Keratinocyte (primary cell): ENCODE data around the gene GRIN2C. TPM values are rescaled to one million over a fixed set of nuclear protein-coding genes. Genes with fewer than 3 reads are reported as not detected.

ENCODE experiments used
- DNase-seq: peaks from one replicate; pipeline ENCODE4 v3.0.0-alpha.2; 2011; ENCODE audit warnings: low read depth, missing footprints, low spot score
- FAIRE-seq: peaks from 2 replicates; lab custom pipeline; 2011; peaks lifted over from hg19 to GRCh38; lab: Jason Lieb, UNC
- H2AFZ ChIP-seq: 2 replicates; pipeline ENCODE4 v1.6.0; 2012; ENCODE audit warnings: low read length, control low read depth, inconsistent platforms; ENCODE audit not compliant: control insufficient read depth
- H3K27ac ChIP-seq: 2 replicates; pipeline ENCODE4 v1.5.1; 2011; ENCODE audit warnings: low read length; ENCODE audit not compliant: control insufficient read depth, insufficient read depth
- H3K27me3 ChIP-seq: 3 replicates; pipeline ENCODE4 v1.6.0; 2011; ENCODE audit warnings: low read length; ENCODE audit not compliant: control insufficient read depth, insufficient read depth; ENCODE audit errors: extremely low read depth
- H3K36me3 ChIP-seq, 2 experiments: 2 replicates in 1 of 2; 3 replicates in 1 of 2; pipeline ENCODE4 v1.5.1; 2011; ENCODE audit warnings: low read length in 2 of 2, mild to moderate bottlenecking in 1 of 2; ENCODE audit not compliant: control insufficient read depth in 2 of 2, insufficient read depth in 2 of 2; ENCODE audit errors: extremely low read depth in 1 of 2
- H3K4me1 ChIP-seq: 3 replicates; pipeline ENCODE4 v1.5.1; 2011; ENCODE audit warnings: low read length; ENCODE audit not compliant: control insufficient read depth, insufficient read depth; ENCODE audit errors: extremely low read depth
- H3K4me2 ChIP-seq: 3 replicates; pipeline ENCODE4 v1.6.0; 2011; ENCODE audit warnings: low read depth, low read length; ENCODE audit not compliant: control insufficient read depth, insufficient read depth; ENCODE audit errors: extremely low read depth
- H3K4me3 ChIP-seq, 3 experiments: fragments of 200-600 bp in 1 of 3; sonication (generic) in 1 of 3; 2 replicates in 2 of 3; 3 replicates in 1 of 3; pipeline ENCODE4 v1.5.1; 2011 to 2016; ENCODE audit warnings: low read length in 3 of 3, mild to moderate bottlenecking in 3 of 3, control low read depth in 2 of 3, inconsistent platforms in 1 of 3, low read depth in 1 of 3, mixed read lengths in 1 of 3, mixed run types in 1 of 3, moderate library complexity in 1 of 3; ENCODE audit not compliant: control insufficient read depth in 2 of 3, insufficient read depth in 2 of 3; ENCODE audit errors: extremely low read depth in 1 of 3
- H3K79me2 ChIP-seq: 2 replicates; pipeline ENCODE4 v1.6.0; 2012; ENCODE audit warnings: low read length; ENCODE audit not compliant: control insufficient read depth, insufficient read depth
- H3K9ac ChIP-seq: 3 replicates; pipeline ENCODE4 v1.6.0; 2011; ENCODE audit warnings: low read length; ENCODE audit not compliant: control insufficient read depth, insufficient read depth; ENCODE audit errors: extremely low read depth
- H3K9me1 ChIP-seq: 3 replicates; pipeline ENCODE4 v1.6.0; 2011; ENCODE audit warnings: low read length; ENCODE audit not compliant: control insufficient read depth, insufficient read depth; ENCODE audit errors: extremely low read depth
- H3K9me3 ChIP-seq: 2 replicates; pipeline ENCODE4 v1.5.1; 2012; ENCODE audit warnings: low read depth, low read length; ENCODE audit not compliant: control insufficient read depth
- H4K20me1 ChIP-seq: 3 replicates; pipeline ENCODE4 v1.6.0; 2011; ENCODE audit warnings: low read length; ENCODE audit not compliant: control insufficient read depth, insufficient read depth; ENCODE audit errors: extremely low read depth
- CTCF ChIP-seq, 3 experiments: IDR thresholded peaks in 1 of 3; conservative IDR thresholded peaks in 1 of 3; optimal IDR thresholded peaks in 1 of 3; 2 replicates in 2 of 3; 3 replicates in 1 of 3; pipeline versions ENCODE3 to v1.5.1; 2011; ENCODE audit warnings: low read length in 3 of 3, mild to moderate bottlenecking in 3 of 3, moderate library complexity in 2 of 3, control low read depth in 1 of 3, inconsistent platforms in 1 of 3; ENCODE audit not compliant: insufficient read depth in 2 of 3; ENCODE audit errors: extremely low read depth in 1 of 3
- EZH2 ChIP-seq: IDR thresholded peaks from one replicate; pipeline ENCODE4 v1.6.1; 2012; ENCODE audit warnings: inconsistent platforms, mild to moderate bottlenecking, low read length, moderate library complexity
- dilution Hi-C: fragments of 300-500 bp; cut with MboI; formaldehyde crosslinking; loops from one replicate; pipeline ENCODE4 v1.7.0; 2020; ENCODE audit warnings: low sequenced_read_pairs; ENCODE audit not compliant: extremely low pct_ligation_motif_present
- polyA plus RNA-seq, 5 experiments: library from polyadenylated mRNA; depleted of rRNA in 3 of 5; stranded (reverse) in 3 of 5; stranded (forward) in 1 of 5; unstranded in 1 of 5; fragments of >200 nt; gene quantifications; 1 replicate in 1 of 5; 2 replicates in 3 of 5; 3 replicates in 1 of 5; pipeline versions ENCODE4 v1.2.1 to v1.2.3, GENCODE V29; 2011 to 2012; ENCODE audit warnings: missing spikeins in 2 of 5, low read depth in 1 of 5, low replicate concordance in 1 of 5

GRIN2C gene
- polyA plus RNA-seq, 1 donor (not counting 4 experiments of a cell fraction or from before 2014, with no cell fraction given): not detected

- TF ChIP-seq CTCF (optimal IDR thresholded peaks at IDR 0.05 in 1 of 3, IDR thresholded peaks at IDR 0.05 in 1 of 3, conservative IDR thresholded peaks at IDR 0.05 in 1 of 3; ENCODE audit: extremely low read depth in 1 of 3, insufficient read depth in 2 of 3, low read length in 3 of 3): no peak
- TF ChIP-seq EZH2: peak; percentile 27
- FAIRE-seq: no peak
- H3K4me2 ChIP-seq: peak overlapping the region; percentile 27
- peak; percentile 17 for DNase-seq
- H4K20me1 ChIP-seq: no peaks in the 10 kb centered on the region
- dilution Hi-C loops: no loop called here
- no peaks in the 10 kb centered on the region for H3K36me3 ChIP-seq
- no peaks in the 10 kb centered on the region for H3K9me1 ChIP-seq
- peaks cover 63% of the 10 kb centered on the region for H3K27me3 ChIP-seq
- H3K9me3 ChIP-seq: no peaks in the 10 kb centered on the region
- H3K79me2 ChIP-seq: no peaks in the 10 kb centered on the region
- no peak overlapping the region for H3K27ac ChIP-seq
- no peak overlapping the region for H3K4me3 ChIP-seq
- no peaks in the 10 kb centered on the region for H3K4me1 ChIP-seq
- H2AFZ ChIP-seq: no peak overlapping the region
- H3K9ac ChIP-seq: no peak overlapping the region
Observed at GRCh38 chr17:74852237-74853047, 7.2 kb downstream of the GRIN2C start.

- H3K9me3 ChIP-seq: no peaks in the 10 kb centered on the region
- no peak overlapping the region for H2AFZ ChIP-seq
- H3K79me2 ChIP-seq: no peaks in the 10 kb centered on the region
- H3K4me1 ChIP-seq: no peaks in the 10 kb centered on the region
- peaks cover 57% of the 10 kb centered on the region for H3K27me3 ChIP-seq
- dilution Hi-C loops: no loop called here
- H3K9ac ChIP-seq: no peak overlapping the region
- no peak overlapping the region for H3K4me2 ChIP-seq
- FAIRE-seq (no peak), DNase-seq (no peak)
- TF ChIP-seq CTCF (optimal IDR thresholded peaks at IDR 0.05 in 1 of 3, IDR thresholded peaks at IDR 0.05 in 1 of 3, conservative IDR thresholded peaks at IDR 0.05 in 1 of 3; ENCODE audit: extremely low read depth in 1 of 3, insufficient read depth in 2 of 3, low read length in 3 of 3): no peak
- TF ChIP-seq EZH2: no peak
- H3K9me1 ChIP-seq: no peaks in the 10 kb centered on the region
- H3K4me3 ChIP-seq: no peak overlapping the region
- no peaks in the 10 kb centered on the region for H3K36me3 ChIP-seq
- no peaks in the 10 kb centered on the region for H4K20me1 ChIP-seq
- H3K27ac ChIP-seq: no peak overlapping the region
Observed at GRCh38 chr17:74851612-74852236, 8.0 kb downstream of the GRIN2C start.
